Germinal center (tissue), 1 donor: Measurements from ENCODE around the gene ELMO2.

Experiments used
- DNase-seq: peaks from one replicate; pipeline ENCODE4 v3.0.0; 2012; ENCODE audit warnings: mixed read lengths, low spot score

ELMO2 gene

GRCh38 chr20:46350201-46350985, 56.0 kb downstream of the ELMO2 start:
- peak; percentile 68 for DNase-seq

- peak; percentile 53 for DNase-seq
These were observed 56.7 kb downstream of the ELMO2 start for GRCh38 chr20:46349742-46350056.

DNA sequence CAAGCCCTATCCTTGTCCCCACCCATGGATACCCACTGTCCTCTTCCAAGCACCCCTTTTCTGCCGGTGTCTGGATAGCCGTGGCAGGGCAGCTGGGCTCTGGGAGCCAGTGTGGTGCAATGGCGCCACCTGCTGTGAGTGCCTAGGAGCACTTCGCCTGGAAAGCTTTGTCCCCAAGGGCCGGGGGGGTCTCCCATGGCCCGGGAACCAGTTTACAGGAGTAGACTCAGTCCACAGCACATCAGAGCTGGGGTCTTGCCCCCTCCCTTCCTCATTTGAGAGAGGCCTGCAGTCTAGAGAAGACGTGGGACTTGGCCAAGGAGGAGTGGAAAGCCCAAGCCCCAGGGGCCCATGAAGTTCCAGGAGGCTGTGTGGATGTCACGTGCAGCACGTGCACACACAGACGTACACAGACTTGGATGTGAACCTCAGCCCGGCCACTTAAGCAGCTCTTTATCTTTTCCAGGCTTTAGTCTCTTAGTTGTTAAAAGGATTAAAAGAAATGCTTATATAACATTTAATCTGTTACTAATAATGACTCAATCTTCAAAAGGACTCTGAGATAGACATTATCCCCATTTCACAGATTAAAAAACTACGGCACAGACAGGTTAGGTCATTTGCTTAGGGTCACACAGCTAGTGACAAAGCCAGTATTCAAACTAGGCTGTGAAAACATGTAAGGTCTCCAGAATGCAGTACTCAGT, 57.2 kb downstream of the ELMO2 start:
- DNase-seq = peak; percentile 54

GRCh38 chr20:46347841-46348803, 58.3 kb downstream of the ELMO2 start:
- DNase-seq = no peak

- no peak for DNase-seq
These were observed 59.6 kb downstream of the ELMO2 start for GRCh38 chr20:46346770-46347169.

- DNase-seq = no peak
These were observed 61.8 kb downstream of the ELMO2 start for GRCh38 chr20:46344488-46345162.

GRCh38 chr20:46343975-46344357, 62.4 kb downstream of the ELMO2 start:
- DNase-seq = no peak

- DNase-seq = no peak
These were observed 63.0 kb downstream of the ELMO2 start for GRCh38 chr20:46343348-46343974.

DNA sequence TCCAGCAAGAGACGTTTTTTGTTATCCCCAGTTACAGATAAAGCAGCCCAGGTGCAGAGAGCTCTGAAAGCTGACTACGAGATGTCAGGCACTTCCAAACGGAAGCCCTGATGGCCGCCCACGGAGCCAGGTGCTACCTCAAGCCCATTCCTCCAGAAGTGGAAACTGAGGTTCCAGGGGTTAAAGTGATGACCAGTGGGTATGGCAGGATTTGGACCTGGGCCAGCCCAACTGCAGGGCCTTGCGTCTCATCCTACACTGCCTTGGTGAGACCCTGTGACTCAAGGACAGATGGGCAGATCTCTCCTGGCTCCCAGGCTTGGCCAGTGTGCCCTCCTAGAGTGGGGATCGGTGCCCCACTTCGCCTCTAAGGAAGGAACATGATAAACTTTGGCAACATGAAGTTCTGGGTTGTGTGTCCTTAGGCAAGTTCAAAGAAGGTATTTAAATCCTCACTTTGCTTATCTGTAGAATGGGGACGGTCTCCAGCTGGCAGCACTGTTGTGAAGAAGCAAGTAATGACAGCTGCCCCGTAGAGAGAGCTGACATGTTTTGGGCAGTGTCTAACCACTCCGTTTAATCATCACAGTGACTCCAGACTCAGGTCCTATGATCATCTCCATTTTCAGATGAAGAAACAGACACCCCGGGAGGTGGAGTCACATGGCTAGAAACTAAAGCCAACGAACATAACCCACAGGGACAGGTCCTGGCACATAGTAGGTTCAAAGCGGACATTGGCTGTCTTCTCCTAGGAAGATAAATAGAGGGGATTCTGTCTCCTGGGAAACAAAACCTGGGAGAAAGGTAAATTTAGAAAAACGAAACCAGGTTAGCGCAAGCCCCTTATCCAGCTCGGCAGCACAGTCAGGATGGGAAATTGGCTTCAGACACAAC, 63.7 kb downstream of the ELMO2 start:
- DNase-seq = no peak

DNA sequence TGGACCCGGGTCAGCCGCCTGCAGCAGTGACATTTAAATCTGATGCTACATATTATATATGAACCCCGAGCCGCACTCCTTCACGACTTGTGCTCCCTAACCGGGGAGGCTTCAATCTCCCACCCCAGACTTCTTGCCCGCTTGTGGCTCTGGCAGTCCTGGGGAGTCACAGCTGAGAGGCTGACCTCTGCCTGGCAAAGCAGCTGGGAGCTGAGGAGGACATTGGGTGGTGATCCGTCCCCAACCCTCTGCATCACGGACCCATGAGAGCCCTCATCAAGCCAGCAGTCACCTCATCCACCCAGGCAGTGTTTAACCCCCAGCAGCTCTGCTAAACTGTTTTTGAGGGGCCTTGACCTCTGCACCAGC, 64.4 kb downstream of the ELMO2 start:
- no peak for DNase-seq

DNA sequence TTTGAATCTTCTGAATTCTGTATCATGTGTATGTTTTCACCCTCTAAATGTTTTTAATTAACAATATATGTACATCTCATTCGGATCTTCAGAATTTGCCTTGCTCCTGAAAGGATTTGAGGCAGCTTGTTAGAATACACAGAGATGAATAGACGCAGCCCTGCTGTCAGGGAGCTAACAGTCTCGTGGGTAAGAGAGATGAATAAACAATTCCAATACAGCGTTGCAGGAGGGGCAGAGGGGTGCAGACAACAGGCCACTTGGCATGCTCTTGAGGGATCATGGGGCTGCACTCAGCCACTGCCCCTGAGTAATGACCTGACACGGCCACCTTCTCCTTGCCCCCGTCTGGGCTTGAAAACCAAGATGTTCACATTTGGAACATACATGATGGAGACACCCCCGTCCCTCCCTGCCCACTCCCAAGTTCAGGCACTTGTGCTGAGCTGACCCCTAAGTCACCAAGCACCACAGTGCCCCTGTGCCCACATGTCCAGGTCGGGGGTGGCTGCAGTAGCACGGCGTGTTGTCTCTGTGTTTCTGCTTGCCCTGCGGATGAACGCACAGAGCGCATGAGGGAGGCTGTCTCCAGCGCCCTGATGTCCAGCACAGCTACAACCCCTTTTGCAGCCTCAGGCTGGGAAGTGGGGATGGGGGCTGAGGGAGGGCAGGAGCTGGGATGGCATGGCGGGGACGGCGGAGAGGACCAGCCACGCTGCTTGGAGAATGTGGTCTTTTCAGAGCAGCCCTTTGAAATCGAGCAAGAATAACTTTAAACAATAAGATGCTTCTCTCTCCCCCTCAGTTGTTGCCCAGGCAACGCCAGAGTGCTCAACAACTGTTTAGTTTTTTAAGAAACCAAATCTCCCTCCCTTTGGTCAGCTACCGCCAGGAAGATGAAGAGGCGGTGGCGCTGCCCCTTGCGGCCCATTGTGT, 65.1 kb downstream of the ELMO2 start:
- DNase-seq = no peak

DNA sequence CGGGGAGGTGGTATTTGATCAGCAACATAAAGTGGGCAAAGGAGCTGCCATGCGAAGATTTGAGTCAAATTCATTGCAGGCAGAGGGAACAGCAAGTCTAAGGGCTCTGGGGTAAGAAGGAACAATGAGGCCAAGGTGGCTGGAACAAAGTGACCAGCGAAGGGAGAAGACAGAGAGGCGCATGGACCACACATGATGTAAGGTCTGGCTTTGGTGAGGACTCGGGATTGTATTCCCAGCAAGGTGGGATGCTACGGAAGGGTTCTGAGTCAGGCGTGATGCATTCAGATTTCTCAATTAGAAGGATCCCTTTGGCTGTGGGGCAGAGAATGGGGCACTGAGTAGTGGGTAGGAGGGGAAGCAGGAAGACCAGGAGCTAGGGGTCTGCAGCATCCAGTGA, 67.4 kb downstream of the ELMO2 start:
- no peak for DNase-seq

- DNase-seq = no peak
These were observed 69.7 kb downstream of the ELMO2 start for GRCh38 chr20:46336735-46337134.

DNA sequence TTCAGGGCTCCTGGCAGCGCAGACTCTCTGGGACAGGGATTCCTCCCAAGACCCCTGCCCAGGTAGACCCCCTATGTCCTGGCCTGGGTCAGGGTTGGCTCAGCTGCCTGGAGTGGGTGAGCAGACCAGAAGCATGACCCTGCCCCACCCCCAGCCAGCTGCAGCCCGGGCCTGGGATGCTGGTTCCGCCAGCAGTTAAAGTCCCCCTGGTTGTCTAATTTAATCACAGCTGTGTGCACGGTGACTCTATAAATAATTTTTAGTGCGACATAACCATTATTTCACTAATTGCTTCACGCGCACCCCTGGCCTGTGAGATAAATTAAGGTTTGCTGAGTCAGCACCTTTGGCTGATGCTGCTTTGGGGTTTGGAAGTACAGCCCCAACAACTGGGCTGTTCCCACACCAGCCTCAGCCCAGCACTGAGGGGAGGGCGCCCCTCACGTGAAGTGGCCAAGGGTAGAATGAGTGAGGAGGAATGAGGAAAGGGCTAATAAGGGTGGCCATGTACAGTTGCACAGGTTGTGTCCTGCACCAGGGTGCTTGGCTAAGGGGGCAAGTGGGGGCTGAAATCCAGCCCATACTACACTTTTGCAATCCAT, 72.0 kb downstream of the ELMO2 start:
- no peak for DNase-seq

DNA sequence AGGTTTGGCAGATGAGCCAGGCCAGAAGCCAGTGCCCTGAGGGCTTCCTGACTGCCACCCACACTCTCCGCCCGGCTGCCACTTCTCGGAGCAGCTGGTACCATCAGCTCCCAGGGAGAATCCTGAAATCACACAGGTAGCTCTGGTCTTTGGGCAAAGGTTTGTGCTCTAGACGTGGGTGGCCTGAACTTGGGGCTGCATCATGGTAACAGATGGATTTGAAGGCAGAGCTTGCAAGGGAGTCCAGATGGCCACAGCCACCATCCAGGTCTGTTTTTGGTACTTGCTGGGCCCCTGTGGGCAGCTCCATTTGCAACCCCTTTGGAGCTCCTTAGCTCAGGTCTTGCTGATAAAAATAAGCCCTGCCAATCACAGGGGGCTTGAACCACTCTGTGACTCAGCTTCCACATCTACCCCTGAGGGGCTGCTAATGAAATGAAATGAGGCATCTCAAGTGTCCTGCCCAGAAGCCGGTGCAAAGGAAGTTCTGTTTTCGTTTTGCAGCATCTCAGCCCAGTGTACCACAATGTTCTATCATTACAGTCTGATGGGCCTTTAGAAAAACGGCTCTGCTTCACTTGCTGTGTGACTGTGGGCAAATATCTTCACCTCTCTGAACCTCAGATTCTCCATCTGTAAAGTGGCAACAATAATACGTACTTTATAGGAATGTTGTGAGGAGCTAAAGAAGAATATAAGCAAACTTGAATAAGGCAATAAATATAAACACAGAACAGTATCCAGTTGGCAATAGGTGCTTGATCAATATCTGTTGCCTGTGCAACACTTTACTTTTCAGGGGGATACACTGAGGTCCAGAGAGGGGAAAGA, 73.0 kb downstream of the ELMO2 start:
- no peak for DNase-seq

- DNase-seq = no peak
These were observed 73.8 kb downstream of the ELMO2 start for GRCh38 chr20:46332373-46333160.

GRCh38 chr20:46331611-46332361, 74.6 kb downstream of the ELMO2 start:
- DNase-seq = no peak
